GM04504 (cell line): ENCODE results near the gene GTF3C5.
"Not testable (repeated sequence)": the region's sequence is repeated elsewhere in the genome, so short reads cannot be mapped to it uniquely, and the experiment has no call there.

ENCODE experiments used
- DNase-seq: peaks from one replicate; pipeline ENCODE4 v3.0.0-alpha.2; 2012; ENCODE audit warnings: low read depth

The GTF3C5 gene, protein sequence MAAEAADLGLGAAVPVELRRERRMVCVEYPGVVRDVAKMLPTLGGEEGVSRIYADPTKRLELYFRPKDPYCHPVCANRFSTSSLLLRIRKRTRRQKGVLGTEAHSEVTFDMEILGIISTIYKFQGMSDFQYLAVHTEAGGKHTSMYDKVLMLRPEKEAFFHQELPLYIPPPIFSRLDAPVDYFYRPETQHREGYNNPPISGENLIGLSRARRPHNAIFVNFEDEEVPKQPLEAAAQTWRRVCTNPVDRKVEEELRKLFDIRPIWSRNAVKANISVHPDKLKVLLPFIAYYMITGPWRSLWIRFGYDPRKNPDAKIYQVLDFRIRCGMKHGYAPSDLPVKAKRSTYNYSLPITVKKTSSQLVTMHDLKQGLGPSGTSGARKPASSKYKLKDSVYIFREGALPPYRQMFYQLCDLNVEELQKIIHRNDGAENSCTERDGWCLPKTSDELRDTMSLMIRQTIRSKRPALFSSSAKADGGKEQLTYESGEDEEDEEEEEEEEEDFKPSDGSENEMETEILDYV

DNA sequence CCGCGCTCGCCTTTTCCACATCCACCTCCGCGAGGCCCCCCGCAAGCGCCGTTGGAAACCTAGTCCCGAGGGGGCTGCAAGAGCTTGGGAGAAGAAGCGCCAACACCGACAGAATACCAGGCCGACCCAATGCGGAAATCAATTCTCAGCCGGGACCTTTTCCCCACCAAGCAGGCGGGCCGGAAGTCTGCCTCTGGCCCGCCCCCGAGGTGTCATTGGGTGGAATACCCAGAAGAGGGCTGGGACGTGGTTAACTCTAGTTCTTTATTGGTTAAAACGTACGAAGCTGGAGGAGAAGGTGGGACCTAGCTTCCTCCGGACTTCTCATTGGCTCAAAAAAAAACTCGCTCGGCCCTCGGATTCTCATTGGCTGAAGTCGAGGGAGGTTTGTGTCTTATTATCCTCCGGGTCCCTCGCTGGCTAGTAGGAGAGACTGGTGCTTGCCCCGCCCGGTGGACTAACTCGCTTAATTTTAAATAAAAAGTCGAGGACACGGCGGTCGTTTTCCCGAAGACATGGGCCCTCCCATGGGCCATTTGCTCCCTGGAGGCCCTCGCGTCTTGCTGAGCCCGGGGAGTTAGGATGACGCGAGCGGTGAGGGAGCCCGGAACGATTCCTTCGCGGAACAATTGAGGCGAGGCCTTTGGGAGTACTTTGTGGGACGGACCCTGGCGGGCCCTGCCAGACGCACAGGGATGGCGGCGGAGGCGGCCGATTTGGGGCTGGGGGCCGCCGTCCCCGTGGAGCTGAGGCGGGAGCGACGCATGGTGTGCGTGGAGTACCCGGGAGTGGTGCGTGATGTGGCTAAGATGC, at the start of gene GTF3C5:
Gene GTF3C5, plus strand, starts transcription at position 681 of the 813 bp plus-strand sequence. Its CDS starts 15 bp downstream, at position 696.
- DNase-seq = peak; percentile 99

- no peak for DNase-seq
Measured at GRCh38 chr9:132982458-132982857, 48.3 kb upstream of the GTF3C5 start.

DNA sequence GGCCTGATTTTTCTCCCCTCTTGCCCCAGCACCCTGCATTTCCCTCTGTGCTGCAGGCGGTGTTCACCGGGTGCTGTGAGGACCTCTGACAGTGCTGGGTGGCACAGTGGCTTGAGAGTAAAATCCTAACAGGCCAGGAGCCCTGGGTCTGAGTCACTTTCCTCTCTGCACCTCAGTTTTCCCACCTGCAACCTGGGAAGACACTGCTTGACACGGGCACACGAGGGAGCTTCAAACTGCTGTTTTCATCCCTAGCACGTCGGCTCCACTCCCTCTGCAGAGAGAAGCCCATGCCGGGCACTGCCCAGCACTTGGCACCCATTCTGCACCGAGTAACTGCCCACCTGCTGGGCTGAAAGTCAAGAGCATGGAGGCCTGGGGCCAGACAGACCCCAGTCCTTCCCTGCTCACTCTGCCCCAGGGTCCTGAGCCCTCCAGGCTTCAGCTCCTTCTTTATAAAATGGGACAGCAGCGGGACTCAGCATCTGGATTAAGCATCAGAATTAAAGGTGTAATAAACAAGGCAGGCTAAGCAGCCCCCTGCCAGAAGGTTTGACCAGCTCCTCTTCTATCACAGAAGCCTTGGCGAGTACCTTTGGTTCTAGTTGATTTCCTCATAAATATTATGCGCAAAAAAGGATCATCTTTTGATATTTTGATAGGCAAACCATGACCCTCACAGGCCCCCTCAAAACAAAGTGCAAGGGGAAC, 47.2 kb upstream of the GTF3C5 start:
- no peak for DNase-seq

DNA sequence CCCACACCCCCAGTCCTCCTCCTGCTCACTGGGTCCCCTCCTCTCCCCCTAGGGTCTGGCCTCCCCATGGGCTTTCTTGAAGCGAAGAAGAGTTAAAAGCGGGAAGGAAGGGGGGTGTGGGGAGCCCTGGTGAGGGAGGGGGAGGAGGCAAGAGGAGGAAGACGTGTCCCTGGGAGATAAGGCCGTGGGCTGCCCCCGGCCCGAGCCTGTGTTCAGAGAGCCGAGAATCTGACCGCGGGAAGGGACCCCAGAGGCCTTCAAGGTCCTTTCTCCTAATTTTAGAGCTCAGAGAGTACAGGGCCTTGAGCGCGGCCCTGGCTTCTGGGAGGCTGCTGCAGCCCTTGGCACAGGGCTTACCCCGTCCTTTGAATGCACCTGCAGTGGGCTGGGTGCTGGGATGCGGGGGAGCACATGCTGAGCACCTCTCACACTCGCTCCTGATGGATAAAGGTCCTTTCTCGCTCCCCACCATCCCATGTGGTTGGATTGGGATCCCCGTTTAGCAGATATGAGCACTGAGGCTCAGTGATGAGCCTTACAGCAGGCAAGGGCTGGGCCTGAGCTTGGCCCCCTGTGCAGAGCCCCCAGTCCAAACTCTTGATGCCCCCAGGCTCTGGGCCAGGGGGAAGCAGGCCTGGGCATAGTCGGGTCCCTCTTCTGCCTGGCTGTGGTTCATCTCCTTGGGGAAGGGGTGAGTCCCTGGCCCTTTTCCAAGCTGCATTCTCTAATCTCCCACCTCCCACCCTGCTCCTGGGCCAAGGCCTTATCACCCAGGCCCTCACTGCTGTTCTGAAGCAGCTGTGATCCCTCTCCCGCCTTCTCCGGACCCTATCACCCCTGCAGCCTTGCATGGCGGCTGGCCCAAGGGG, 46.4 kb upstream of the GTF3C5 start:
- DNase-seq = no peak

- no peak for DNase-seq
Measured at GRCh38 chr9:132985071-132985350, 45.8 kb upstream of the GTF3C5 start.

- no peak for DNase-seq
Measured at GRCh38 chr9:132985489-132985888, 45.3 kb upstream of the GTF3C5 start.

GRCh38 chr9:132986114-132986513, 44.7 kb upstream of the GTF3C5 start:
- no peak for DNase-seq

DNA sequence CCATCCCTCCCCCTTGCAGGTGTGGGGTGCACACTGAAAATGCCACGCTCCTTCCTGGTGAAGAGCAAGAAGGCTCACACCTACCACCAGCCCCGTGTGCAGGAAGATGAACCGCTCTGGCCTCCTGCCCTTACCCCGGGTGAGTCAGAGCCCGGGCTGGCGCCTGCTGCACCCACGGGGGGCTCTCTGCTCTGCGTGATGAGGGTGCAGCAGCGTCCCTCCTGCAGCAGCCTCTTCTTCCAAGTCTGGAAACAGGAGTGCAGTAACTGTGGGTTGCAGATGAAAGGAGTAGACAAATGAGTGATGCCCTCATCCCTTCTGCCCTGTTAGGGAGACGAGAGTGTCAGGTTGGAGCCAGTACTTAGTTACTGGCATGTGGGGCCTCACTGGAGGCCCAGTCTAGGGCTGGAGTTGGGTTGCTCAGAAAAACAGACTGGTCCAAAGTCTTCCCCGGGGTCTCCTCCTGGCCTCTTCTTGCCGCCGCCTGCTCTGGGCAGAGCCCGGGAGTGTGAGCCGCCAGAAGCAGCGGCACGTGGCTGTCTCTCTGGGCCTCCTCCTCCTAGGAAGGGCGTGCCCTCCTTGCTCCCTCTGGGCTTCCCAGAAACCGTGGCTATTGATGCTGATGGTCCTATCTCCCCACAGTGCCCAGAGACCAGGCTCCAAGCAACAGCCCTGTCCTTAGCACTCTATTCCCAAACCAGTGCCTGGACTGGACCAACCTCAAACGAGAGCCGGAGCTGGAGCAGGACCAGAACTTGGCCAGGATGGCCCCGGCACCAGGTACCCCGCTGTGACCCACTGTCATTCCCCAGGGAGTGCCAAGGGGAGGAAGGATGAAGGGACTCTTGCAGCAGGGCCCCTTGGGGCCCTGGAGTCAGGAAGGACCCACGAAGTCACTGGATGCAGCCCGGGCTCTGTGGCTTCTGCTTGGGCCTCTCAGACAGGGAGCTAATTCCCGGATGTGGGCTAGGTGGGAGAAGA, 43.9 kb upstream of the GTF3C5 start:
- no peak for DNase-seq

GRCh38 chr9:132988244-132989013, 42.4 kb upstream of the GTF3C5 start:
- no peak for DNase-seq

- DNase-seq = no peak
Measured at GRCh38 chr9:132989014-132989310, 41.8 kb upstream of the GTF3C5 start.

DNA sequence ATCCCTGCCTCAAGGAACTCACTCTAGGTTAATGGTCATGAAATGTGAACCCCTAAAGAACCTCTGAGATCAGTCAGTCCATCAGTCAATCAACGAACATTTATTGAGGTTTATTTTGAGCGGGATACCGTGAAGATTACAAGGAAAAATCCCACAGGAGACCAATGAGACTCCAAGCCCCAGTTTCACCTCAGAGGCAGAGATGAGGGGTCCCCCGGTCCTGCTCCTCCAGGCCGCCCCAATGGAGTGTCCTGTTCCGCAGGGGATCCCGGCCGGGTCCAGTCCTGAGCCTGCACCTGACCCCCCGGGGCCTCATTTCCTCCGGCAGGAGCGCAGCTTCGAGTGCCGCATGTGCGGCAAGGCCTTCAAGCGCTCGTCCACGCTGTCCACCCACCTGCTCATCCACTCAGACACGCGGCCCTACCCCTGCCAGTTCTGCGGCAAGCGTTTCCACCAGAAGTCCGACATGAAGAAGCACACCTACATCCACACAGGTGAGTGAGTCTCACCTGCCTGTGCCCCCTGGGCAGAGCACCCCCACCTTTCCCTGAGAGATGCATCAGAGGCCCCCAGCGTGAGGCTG, 41.3 kb upstream of the GTF3C5 start:
- no peak for DNase-seq

DNA sequence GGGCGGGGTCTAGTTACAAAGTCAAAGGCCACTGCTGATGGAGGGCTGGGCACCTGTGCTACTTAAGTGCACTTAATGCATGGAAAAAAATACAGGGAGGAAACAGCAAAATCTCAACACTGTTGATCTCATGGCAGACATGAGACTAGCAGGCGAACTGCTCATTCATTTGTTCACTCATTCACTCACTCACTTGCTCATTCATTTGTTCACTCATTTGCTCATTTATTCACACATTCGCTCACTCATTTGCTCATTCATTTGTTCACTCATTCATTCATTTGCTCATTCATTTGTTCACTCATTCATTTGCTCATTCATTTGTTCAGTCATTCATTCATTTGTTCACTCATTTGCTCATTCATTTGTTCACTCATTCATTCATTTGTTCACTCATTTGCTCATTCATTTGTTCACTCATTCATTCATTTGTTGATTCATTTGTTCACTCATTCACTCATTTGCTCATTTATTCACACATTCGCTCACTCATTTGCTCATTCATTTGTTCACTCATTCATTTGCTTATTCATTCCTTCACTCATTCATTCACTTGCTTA, 40.7 kb upstream of the GTF3C5 start:
- DNase-seq = not testable (repeated sequence)

GRCh38 chr9:132990781-132991180, 40.0 kb upstream of the GTF3C5 start:
- no peak for DNase-seq

- no peak for DNase-seq
Measured at GRCh38 chr9:132991351-132992300, 39.2 kb upstream of the GTF3C5 start.

DNA sequence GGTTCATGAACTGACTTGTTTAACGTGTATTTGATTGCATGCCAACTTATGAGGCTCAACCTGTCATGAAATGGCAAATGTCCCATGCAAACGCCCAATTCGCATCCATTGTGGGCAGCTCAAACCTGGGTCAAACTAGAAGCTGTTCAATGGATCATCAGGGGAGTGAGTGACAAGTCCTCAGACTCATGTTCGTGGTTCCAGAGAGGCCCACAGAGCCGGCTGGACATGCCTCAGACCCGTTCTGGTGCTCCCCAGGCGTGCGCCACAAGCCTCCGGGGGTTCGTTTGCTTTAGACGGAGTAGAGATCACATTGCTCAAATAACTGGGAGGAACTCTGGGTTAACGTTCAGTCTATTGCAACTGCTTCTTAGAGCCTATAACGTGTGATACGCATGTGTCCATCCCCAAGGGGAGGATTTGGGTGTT, 37.3 kb upstream of the GTF3C5 start:
- DNase-seq = no peak

GRCh38 chr9:132994410-132995120, 36.2 kb upstream of the GTF3C5 start:
- no peak for DNase-seq

DNA sequence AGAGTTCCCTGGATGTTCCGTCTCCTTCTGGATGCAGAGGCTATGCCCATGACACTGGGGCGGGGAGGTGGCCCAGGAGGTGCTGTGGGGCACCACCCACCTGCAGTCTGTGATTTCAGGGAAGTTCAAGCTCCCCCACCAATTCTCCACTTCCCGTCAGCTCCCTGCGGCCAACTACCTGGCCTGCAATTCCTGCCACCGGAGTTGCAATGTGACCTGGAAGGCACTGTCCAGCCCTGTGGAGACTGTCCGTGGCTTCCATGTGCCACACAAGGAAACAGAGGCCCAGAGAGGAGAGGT, 35.7 kb upstream of the GTF3C5 start:
- DNase-seq = no peak
